IPS-NIHi7 (cell line): ENCODE data around the gene UBD.

ENCODE experiments used
- DNase-seq: peaks from one replicate; pipeline ENCODE4 v3.0.0; 2012; ENCODE audit warnings: mixed read lengths; ENCODE audit errors: extremely low spot score

Gene UBD

GRCh38 chr6:29559524-29560287 is at the start of gene UBD:
TSS of gene UBD (minus strand) at chr6:29559732. CDS start at chr6:29559701, 31 bp downstream.
- no peak for DNase-seq

GRCh38 chr6:29608131-29608530 is 48.6 kb upstream of the UBD start:
- DNase-seq: no peak

- no peak for DNase-seq
Observed at GRCh38 chr6:29603930-29604329, 44.4 kb upstream of the UBD start.

- DNase-seq: no peak
Observed at GRCh38 chr6:29603456-29603855, 43.9 kb upstream of the UBD start.

- peak; percentile 83 for DNase-seq
Observed at GRCh38 chr6:29602564-29603361, 43.2 kb upstream of the UBD start.

GRCh38 chr6:29598172-29598747 is 38.7 kb upstream of the UBD start:
- DNase-seq: no peak

- no peak for DNase-seq
Observed at GRCh38 chr6:29597184-29597583, 37.7 kb upstream of the UBD start.

GRCh38 chr6:29596381-29596900 is 36.9 kb upstream of the UBD start:
- DNase-seq: no peak

- no peak for DNase-seq
Observed at GRCh38 chr6:29593199-29593855, 33.8 kb upstream of the UBD start.

GRCh38 chr6:29591677-29592076 is 32.1 kb upstream of the UBD start:
- no peak for DNase-seq

- no peak for DNase-seq
Observed at GRCh38 chr6:29590218-29590808, 30.8 kb upstream of the UBD start.

- DNase-seq: peak; percentile 64
Observed at GRCh38 chr6:29589423-29590048, 30.0 kb upstream of the UBD start.

- DNase-seq: no peak
Observed at GRCh38 chr6:29584821-29585220, 25.3 kb upstream of the UBD start, which contains the start of gene OR2H2. TSS of gene OR2H2 (plus strand) at chr6:29585121. CDS start at chr6:29587945, 2,824 bp downstream.

GRCh38 chr6:29577544-29577943 is 18.0 kb upstream of the UBD start:
- DNase-seq: no peak

GRCh38 chr6:29576056-29576455 is 16.5 kb upstream of the UBD start:
- no peak for DNase-seq

- DNase-seq: no peak
Observed at GRCh38 chr6:29567991-29568390, 8.5 kb upstream of the UBD start.

- DNase-seq: no peak
Observed at GRCh38 chr6:29567541-29567940, 8.0 kb upstream of the UBD start.

GRCh38 chr6:29566856-29567255 is 7.3 kb upstream of the UBD start:
- DNase-seq: no peak

GRCh38 chr6:29564875-29565274 is 5.3 kb upstream of the UBD start:
- DNase-seq: no peak

GRCh38 chr6:29563435-29563965 is 4.0 kb upstream of the UBD start:
- no peak for DNase-seq
